DND-41 (cell line): ENCODE results near the gene OR2AK2.
"Not testable (repeated sequence)": the region's sequence is repeated elsewhere in the genome, so short reads cannot be mapped to it uniquely, and the experiment has no call there.

ENCODE experiments used
- ATAC-seq: fragments of 200-7000 bp; cut with Tn5 transposase; 3 replicates; pipeline ENCODE4 v1.9.1; 2021; ENCODE audit warnings: low read depth; ENCODE audit not compliant: insufficient read depth
- DNase-seq: peaks from one replicate; pipeline ENCODE4 v3.0.0-alpha.2; 2020
- H2AFZ ChIP-seq: 2 replicates; pipeline ENCODE4 v1.6.0; 2012; ENCODE audit warnings: low read depth, low read length
- H3K27ac ChIP-seq: 2 replicates; pipeline ENCODE4 v1.5.1; 2012; ENCODE audit warnings: low read length, inconsistent platforms
- H3K27me3 ChIP-seq: fragments of 200-600 bp; sonication (generic); 2 replicates; pipeline ENCODE4 v1.6.0; 2012; ENCODE audit warnings: low read length, mild to moderate bottlenecking, inconsistent platforms; ENCODE audit not compliant: insufficient read depth, poor library complexity
- H3K36me3 ChIP-seq: 2 replicates; pipeline ENCODE4 v1.5.1; 2012; ENCODE audit warnings: low read length, inconsistent platforms; ENCODE audit not compliant: insufficient read depth
- H3K4me1 ChIP-seq: 2 replicates; pipeline ENCODE4 v1.5.1; 2012; ENCODE audit warnings: mild to moderate bottlenecking, low read length; ENCODE audit not compliant: insufficient read depth
- H3K4me2 ChIP-seq: 2 replicates; pipeline ENCODE4 v1.6.0; 2012; ENCODE audit warnings: mild to moderate bottlenecking, moderate library complexity, low read length, inconsistent platforms; ENCODE audit not compliant: insufficient read depth
- H3K4me3 ChIP-seq, 2 experiments: fragments of 200-600 bp in 1 of 2; shearing (Covaris generic) in 1 of 2; 2 replicates each; pipeline ENCODE4 v1.5.1; 2012 to 2016; ENCODE audit warnings: inconsistent platforms in 2 of 2, low read length in 2 of 2, mild to moderate bottlenecking in 2 of 2, low read depth in 1 of 2, moderate library complexity in 1 of 2
- H3K79me2 ChIP-seq: 2 replicates; pipeline ENCODE4 v1.6.0; 2012; ENCODE audit warnings: low read length, inconsistent platforms; ENCODE audit not compliant: insufficient read depth
- H3K9ac ChIP-seq: 2 replicates; pipeline ENCODE4 v1.6.0; 2012; ENCODE audit warnings: low read depth, mild to moderate bottlenecking, inconsistent platforms, low read length, moderate library complexity
- H3K9me3 ChIP-seq: 2 replicates; pipeline ENCODE4 v1.5.1; 2012; ENCODE audit warnings: low read length, moderate library complexity, mild to moderate bottlenecking, inconsistent platforms; ENCODE audit not compliant: insufficient read depth, severe bottlenecking
- H4K20me1 ChIP-seq: 2 replicates; pipeline ENCODE4 v1.6.0; 2012; ENCODE audit warnings: low read length; ENCODE audit not compliant: insufficient read depth
- EZH2 ChIP-seq: IDR thresholded peaks from 3 replicates; pipeline ENCODE4 v1.6.1; 2012; ENCODE audit warnings: borderline replicate concordance, low read depth, mild to moderate bottlenecking, moderate library complexity, low read length, inconsistent platforms; ENCODE audit not compliant: severe bottlenecking
- TF ChIP-seq, protein P1 (sequence below): IDR thresholded peaks from 2 replicates; pipeline ENCODE4 v1.5.1; 2012; ENCODE audit warnings: borderline replicate concordance, low read length, moderate library complexity, mild to moderate bottlenecking; ENCODE audit not compliant: poor library complexity, severe bottlenecking; ENCODE audit errors: extremely low read depth

The OR2AK2 gene

DNA sequence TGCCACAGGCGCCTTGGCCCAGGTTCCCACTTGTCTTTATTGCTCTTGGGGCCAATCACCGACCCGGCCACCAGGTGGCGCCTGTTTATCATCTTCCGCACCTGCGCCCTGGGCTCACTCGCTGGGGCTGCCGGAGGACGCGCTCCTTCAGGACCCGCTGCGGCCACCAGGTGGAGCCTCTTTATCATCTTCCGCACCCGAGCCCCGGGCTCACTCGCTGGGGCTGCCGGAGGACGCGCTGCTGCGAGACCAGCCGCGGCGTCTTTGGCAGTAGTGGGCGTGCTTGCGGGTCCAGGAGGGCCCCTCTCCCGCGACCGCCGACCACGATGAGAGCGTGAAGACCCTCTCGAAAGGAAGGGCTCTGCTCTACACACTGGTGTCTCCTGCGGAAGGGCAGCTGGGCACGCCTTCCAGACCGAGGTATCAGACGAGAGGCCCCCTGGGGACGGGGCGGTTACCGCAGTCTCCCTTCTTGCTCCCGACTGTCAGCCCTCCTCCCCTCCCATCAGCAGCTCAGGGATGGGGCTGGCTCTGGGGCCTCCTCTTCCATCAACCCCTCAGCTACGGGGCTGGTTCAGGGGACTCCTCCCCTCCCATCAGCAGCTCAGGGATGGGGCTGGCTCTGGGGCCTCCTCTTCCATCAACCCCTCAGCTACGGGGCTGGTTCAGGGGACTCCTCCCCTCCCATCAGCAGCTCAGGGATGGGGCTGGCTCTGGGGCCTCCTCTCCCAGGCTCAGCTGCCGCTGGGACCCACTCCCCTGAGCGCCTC lies 27.9 kb upstream of the OR2AK2 start:
- H3K9ac ChIP-seq = not testable (repeated sequence)

GRCh38 chr1:247942624-247943023 lies 22.4 kb upstream of the OR2AK2 start:
- ATAC-seq = no peak
- Histone ChIP-seq H2AFZ (no peak overlapping the region), H3K4me1 (no peaks in the 10 kb centered on the region), H3K9me3 (no peaks in the 10 kb centered on the region), H3K9ac (no peak overlapping the region), H3K27ac (no peak overlapping the region), H3K36me3 (no peaks in the 10 kb centered on the region), H3K4me2 (no peak overlapping the region), H3K4me3 (no peak overlapping the region), H4K20me1 (no peaks in the 10 kb centered on the region), H3K79me2 (no peaks in the 10 kb centered on the region), H3K27me3 (no peaks in the 10 kb centered on the region)
- TF ChIP-seq, protein P1, sequence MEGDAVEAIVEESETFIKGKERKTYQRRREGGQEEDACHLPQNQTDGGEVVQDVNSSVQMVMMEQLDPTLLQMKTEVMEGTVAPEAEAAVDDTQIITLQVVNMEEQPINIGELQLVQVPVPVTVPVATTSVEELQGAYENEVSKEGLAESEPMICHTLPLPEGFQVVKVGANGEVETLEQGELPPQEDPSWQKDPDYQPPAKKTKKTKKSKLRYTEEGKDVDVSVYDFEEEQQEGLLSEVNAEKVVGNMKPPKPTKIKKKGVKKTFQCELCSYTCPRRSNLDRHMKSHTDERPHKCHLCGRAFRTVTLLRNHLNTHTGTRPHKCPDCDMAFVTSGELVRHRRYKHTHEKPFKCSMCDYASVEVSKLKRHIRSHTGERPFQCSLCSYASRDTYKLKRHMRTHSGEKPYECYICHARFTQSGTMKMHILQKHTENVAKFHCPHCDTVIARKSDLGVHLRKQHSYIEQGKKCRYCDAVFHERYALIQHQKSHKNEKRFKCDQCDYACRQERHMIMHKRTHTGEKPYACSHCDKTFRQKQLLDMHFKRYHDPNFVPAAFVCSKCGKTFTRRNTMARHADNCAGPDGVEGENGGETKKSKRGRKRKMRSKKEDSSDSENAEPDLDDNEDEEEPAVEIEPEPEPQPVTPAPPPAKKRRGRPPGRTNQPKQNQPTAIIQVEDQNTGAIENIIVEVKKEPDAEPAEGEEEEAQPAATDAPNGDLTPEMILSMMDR = no peak
- TF ChIP-seq EZH2 = no peak
- DNase-seq = no peak

More for the DNA sequence above, 27.9 kb upstream of the OR2AK2 start:
- not testable (repeated sequence) for H3K9me3 ChIP-seq, H3K4me2 ChIP-seq, H3K4me1 ChIP-seq, H4K20me1 ChIP-seq, H2AFZ ChIP-seq, H3K27ac ChIP-seq, H3K36me3 ChIP-seq, H3K4me3 ChIP-seq, H3K27me3 ChIP-seq, H3K79me2 ChIP-seq
- peak; percentile 44 for DNase-seq
- peak; percentile 76 for ATAC-seq
- TF ChIP-seq, protein P1 = peak; percentile 70

- DNase-seq (no peak), ATAC-seq (no peak)
- Histone ChIP-seq H3K4me2 (no peak within 1 kb of the TSS), H3K9ac (no peak within 1 kb of the TSS), H3K27ac (no peak within 1 kb of the TSS), H3K9me3 (no peaks in the 10 kb centered on the region), H4K20me1 (no peaks in the 10 kb centered on the region), H3K4me1 (no peaks in the 10 kb centered on the region), H2AFZ (no peak within 1 kb of the TSS), H3K79me2 (no peaks in the 10 kb centered on the region), H3K4me3 (no peak within 1 kb of the TSS), H3K36me3 (no peaks in the 10 kb centered on the region), H3K27me3 (no peaks in the 10 kb centered on the region)
- TF ChIP-seq, protein P1 = no peak
- no peak for TF ChIP-seq EZH2
Observed at GRCh38 chr1:247948558-247948957, 16.5 kb upstream of the OR2AK2 start, which contains the start of gene OR2L8. TSS of gene OR2L8 (plus strand) at chr1:247948858. CDS start at chr1:247948858, 0 bp downstream.

- ATAC-seq = no peak
Observed at GRCh38 chr1:247953408-247953807, 11.6 kb upstream of the OR2AK2 start.

More at GRCh38 chr1:247953408-247953807, 11.6 kb upstream of the OR2AK2 start:
- Histone ChIP-seq H4K20me1 (no peaks in the 10 kb centered on the region), H3K4me2 (no peak overlapping the region), H3K4me3 (no peak overlapping the region), H2AFZ (no peak overlapping the region), H3K36me3 (no peaks in the 10 kb centered on the region), H3K27me3 (no peaks in the 10 kb centered on the region), H3K9ac (no peak overlapping the region), H3K4me1 (no peaks in the 10 kb centered on the region), H3K9me3 (no peaks in the 10 kb centered on the region), H3K79me2 (no peaks in the 10 kb centered on the region), H3K27ac (no peak overlapping the region)
- DNase-seq = no peak
- TF ChIP-seq, protein P1 = no peak
- TF ChIP-seq EZH2 = no peak
